Transverse colon (tissue), 3 donors: ENCODE measurements around the gene STPG1.

Source experiments
- POLR2A ChIP-seq: fragments of 450-650 bp; IDR thresholded peaks from one replicate; pipeline ENCODE4 v1.6.1; 2016; ENCODE audit warnings: antibody characterized with exemption, mild to moderate bottlenecking, moderate library complexity
- TF ChIP-seq, protein P1 (sequence below), 5 experiments: fragments of 200-600 bp in 3 of 5; fragments of 450-650 bp in 2 of 5; sonication (generic) in 3 of 5; IDR thresholded peaks; 1 replicate in 2 of 5; 2 replicates in 3 of 5; pipeline ENCODE4 v1.5.1; 2016 to 2017; ENCODE audit warnings: antibody characterized with exemption in 5 of 5, inconsistent platforms in 3 of 5, mild to moderate bottlenecking in 2 of 5, moderate library complexity in 1 of 5

GRCh38 chr1:24325587-24326449 lies 87.8 kb downstream of the STPG1 start:
- TF ChIP-seq, protein P1, sequence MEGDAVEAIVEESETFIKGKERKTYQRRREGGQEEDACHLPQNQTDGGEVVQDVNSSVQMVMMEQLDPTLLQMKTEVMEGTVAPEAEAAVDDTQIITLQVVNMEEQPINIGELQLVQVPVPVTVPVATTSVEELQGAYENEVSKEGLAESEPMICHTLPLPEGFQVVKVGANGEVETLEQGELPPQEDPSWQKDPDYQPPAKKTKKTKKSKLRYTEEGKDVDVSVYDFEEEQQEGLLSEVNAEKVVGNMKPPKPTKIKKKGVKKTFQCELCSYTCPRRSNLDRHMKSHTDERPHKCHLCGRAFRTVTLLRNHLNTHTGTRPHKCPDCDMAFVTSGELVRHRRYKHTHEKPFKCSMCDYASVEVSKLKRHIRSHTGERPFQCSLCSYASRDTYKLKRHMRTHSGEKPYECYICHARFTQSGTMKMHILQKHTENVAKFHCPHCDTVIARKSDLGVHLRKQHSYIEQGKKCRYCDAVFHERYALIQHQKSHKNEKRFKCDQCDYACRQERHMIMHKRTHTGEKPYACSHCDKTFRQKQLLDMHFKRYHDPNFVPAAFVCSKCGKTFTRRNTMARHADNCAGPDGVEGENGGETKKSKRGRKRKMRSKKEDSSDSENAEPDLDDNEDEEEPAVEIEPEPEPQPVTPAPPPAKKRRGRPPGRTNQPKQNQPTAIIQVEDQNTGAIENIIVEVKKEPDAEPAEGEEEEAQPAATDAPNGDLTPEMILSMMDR (IDR thresholded peaks at IDR 0.05): no peak
- TF ChIP-seq POLR2A: no peak
